Measurements from ENCODE around the gene GRAMD1C. TPM values are rescaled to one million over a fixed set of nuclear protein-coding genes. Genes with fewer than 3 reads are reported as not detected.

GRAMD1C gene
- total and polyA plus RNA-seq, 2 of the 13 experiments (the other 11 are each of a cell fraction or from before 2014, with no cell fraction given): 0.45 TPM; not detected in 1

GRCh38 chr3:113847247-113847646 lies 8.7 kb downstream of the GRAMD1C start:
- no peak overlapping the region for H3K4me2 ChIP-seq (ENCODE audit: low read depth, low read length)
- no peak overlapping the region for H2AFZ ChIP-seq (ENCODE audit: low read length)
- no peaks in the 10 kb centered on the region for H3K9me3 ChIP-seq (ENCODE audit: low read length)
- no peaks in the 10 kb centered on the region for H3K36me3 ChIP-seq (replicated peaks in 1 of 2; ENCODE audit: control insufficient read depth in 1 of 2, insufficient read depth in 2 of 2, low read length in 2 of 2)
- ChIA-PET POLR2A (no interaction called here), CTCF (ENCODE audit: low intra/inter-chr PET ratio, low total read pairs) (no interaction called here)
- H3K4me1 ChIP-seq (ENCODE audit: insufficient read depth, low read length): no peaks in the 10 kb centered on the region
- intact Hi-C loops (cut with micrococcal nuclease; ENCODE audit: unreplicated experiment): no loop called here
- no peak overlapping the region for H3K4me3 ChIP-seq (replicated peaks in 1 of 3; ENCODE audit: insufficient read depth in 1 of 3, low read depth in 2 of 3, low read length in 3 of 3)
- H4K20me1 ChIP-seq (ENCODE audit: insufficient read depth, low read length): no peaks in the 10 kb centered on the region
- no peak for FAIRE-seq
- no peak overlapping the region for H3K27ac ChIP-seq (ENCODE audit: extremely low read length, insufficient read depth, low read length)
- no peaks in the 10 kb centered on the region for H3K27me3 ChIP-seq (ENCODE audit: control insufficient read depth in 1 of 2, insufficient read depth in 2 of 2, low read length in 2 of 2)
- TF ChIP-seq ZSCAN22 (CRISPR knock-in tag; IDR thresholded peaks at IDR 0.05) (no peak), MEIS2 (CRISPR knock-in tag; IDR thresholded peaks at IDR 0.05) (no peak), ARID4A (CRISPR knock-in tag; IDR thresholded peaks at IDR 0.05; ENCODE audit: borderline replicate concordance) (no peak), ZNF382 (CRISPR knock-in tag; IDR thresholded peaks at IDR 0.05; ENCODE audit: borderline replicate concordance) (no peak), TCF7L2 (IDR thresholded peaks at IDR 0.05; ENCODE audit: low read depth, low read length) (no peak), XRCC5 (optimal IDR thresholded peaks at IDR 0.05; ENCODE audit: low read length) (no peak), ZNF615 (CRISPR knock-in tag; IDR thresholded peaks at IDR 0.05; ENCODE audit: borderline replicate concordance) (no peak), ZKSCAN1 (IDR thresholded peaks at IDR 0.05; ENCODE audit: low read length) (no peak), ZNF407 (CRISPR knock-in tag; IDR thresholded peaks at IDR 0.05; ENCODE audit: not compliant biosample characterization) (no peak), KDM2A (CRISPR knock-in tag; IDR thresholded peaks at IDR 0.05; ENCODE audit: borderline replicate concordance, low read depth) (no peak), HMG20B (CRISPR knock-in tag; conservative IDR thresholded peaks at IDR 0.05) (no peak), NFRKB (IDR thresholded peaks at IDR 0.05) (no peak), POLR2G (IDR thresholded peaks at IDR 0.05; ENCODE audit: low read depth, low read length) (no peak), KDM4B (CRISPR knock-in tag; IDR thresholded peaks at IDR 0.05) (no peak), MED1 (CRISPR knock-in tag; IDR thresholded peaks at IDR 0.05) (no peak)
- no peak for DNase-seq (ENCODE audit: low spot score)
- ATAC-seq: no peak
- no TSS peak for BruUV-seq (replicated peaks)
- H3K79me2 ChIP-seq (ENCODE audit: insufficient read depth, low read length): no peaks in the 10 kb centered on the region
- in situ Hi-C loops (cut with HindIII; ENCODE audit: extremely low pct_ligation_motif_present, low pct_unique_long_range_greater_than_20kb): no loop called here
- no peak overlapping the region for H3K9ac ChIP-seq (ENCODE audit: insufficient read depth, low read depth, low read length)

Data from HepG2 (cell line).